HK-2 (cell line): Measurements from ENCODE around the gene FTO.
A peak's percentile ranks its signal among the peaks of the same experiment; 100 is the strongest.

Experiments used
- DNase-seq: peaks from one replicate; pipeline ENCODE4 v3.0.0-alpha.2; 2018; ENCODE audit not compliant: unreplicated experiment

The FTO gene

GRCh38 chr16:54121539-54122295 is 417.8 kb downstream of the FTO start:
- DNase-seq: no peak

GRCh38 chr16:54123766-54124165 is 419.8 kb downstream of the FTO start:
- DNase-seq: no peak

- no peak for DNase-seq
These were observed 422.0 kb downstream of the FTO start for GRCh38 chr16:54125751-54126655.

- no peak for DNase-seq
These were observed 423.0 kb downstream of the FTO start for GRCh38 chr16:54126907-54127306.

- no peak for DNase-seq
These were observed 424.8 kb downstream of the FTO start for GRCh38 chr16:54128629-54129234.

GRCh38 chr16:54129810-54130209 is 425.9 kb downstream of the FTO start:
- DNase-seq: no peak

GRCh38 chr16:54135361-54136275 is 431.7 kb downstream of the FTO start:
- DNase-seq: no peak

- DNase-seq: peak; percentile 8
These were observed 432.3 kb downstream of the FTO start for GRCh38 chr16:54136276-54136625.

- DNase-seq: no peak
These were observed 436.3 kb downstream of the FTO start for GRCh38 chr16:54140057-54140787.

GRCh38 chr16:54140788-54141136 is 436.8 kb downstream of the FTO start:
- DNase-seq: no peak

GRCh38 chr16:54142787-54143186 is 438.8 kb downstream of the FTO start:
- DNase-seq: no peak

GRCh38 chr16:54143410-54143809 is 439.5 kb downstream of the FTO start:
- DNase-seq: no peak

GRCh38 chr16:54143934-54144571 is 440.1 kb downstream of the FTO start:
- no peak for DNase-seq

GRCh38 chr16:54144572-54144947 is 440.6 kb downstream of the FTO start:
- no peak for DNase-seq

- no peak for DNase-seq
These were observed 441.9 kb downstream of the FTO start for GRCh38 chr16:54145881-54146280.

- no peak for DNase-seq
These were observed 445.0 kb downstream of the FTO start for GRCh38 chr16:54148974-54149373.

GRCh38 chr16:54150861-54151260 is 446.9 kb downstream of the FTO start:
- no peak for DNase-seq

- no peak for DNase-seq
These were observed 448.6 kb downstream of the FTO start for GRCh38 chr16:54152362-54153239.

GRCh38 chr16:54153240-54153934 is 449.4 kb downstream of the FTO start:
- DNase-seq: no peak
